ENCODE data around the gene TMC2.
A peak's percentile ranks its signal among the peaks of the same experiment; 100 is the strongest.
"Not testable (repeated sequence)": the region's sequence is repeated elsewhere in the genome, so short reads cannot be mapped to it uniquely, and the experiment has no call there.

The TMC2 gene

GRCh38 chr20:2673453-2673852, 137.1 kb downstream of the TMC2 start:
- Mint-ChIP-seq H3K27me3 (no peaks in the 10 kb centered on the region), H3K36me3 (no peaks in the 10 kb centered on the region), H3K27ac (no peak overlapping the region), H3K4me1 (ENCODE audit: low read depth) (no peaks in the 10 kb centered on the region), H3K9me3 (ENCODE audit: low read depth) (no peaks in the 10 kb centered on the region), H3K4me3 (no peak overlapping the region)

GRCh38 chr20:2680046-2680445, 143.7 kb downstream of the TMC2 start:
- Mint-ChIP-seq H3K4me1 (ENCODE audit: low read depth) (no peaks in the 10 kb centered on the region), H3K27ac (no peak overlapping the region), H3K9me3 (ENCODE audit: low read depth) (no peaks in the 10 kb centered on the region), H3K27me3 (peaks cover 14% of the 10 kb centered on the region), H3K36me3 (no peaks in the 10 kb centered on the region), H3K4me3 (no peak overlapping the region)

- not testable (repeated sequence) for H3K27ac Mint-ChIP-seq; H3K4me3 Mint-ChIP-seq; H3K4me1 Mint-ChIP-seq (ENCODE audit: low read depth); H3K36me3 Mint-ChIP-seq; H3K9me3 Mint-ChIP-seq (ENCODE audit: low read depth)
- H3K27me3 Mint-ChIP-seq = peaks cover 14% of the 10 kb centered on the region
Observed at GRCh38 chr20:2682040-2682439, 145.7 kb downstream of the TMC2 start.

GRCh38 chr20:2684817-2685216, 148.4 kb downstream of the TMC2 start:
- peaks cover 15% of the 10 kb centered on the region for H3K4me1 Mint-ChIP-seq (ENCODE audit: low read depth)
- H3K27me3 Mint-ChIP-seq = peaks cover 11% of the 10 kb centered on the region
- H3K27ac Mint-ChIP-seq; H3K36me3 Mint-ChIP-seq; H3K9me3 Mint-ChIP-seq (ENCODE audit: low read depth); H3K4me3 Mint-ChIP-seq: not testable (repeated sequence)

- Mint-ChIP-seq H3K9me3 (ENCODE audit: low read depth) (no peaks in the 10 kb centered on the region), H3K27ac (no peak overlapping the region), H3K36me3 (no peaks in the 10 kb centered on the region), H3K4me1 (ENCODE audit: low read depth) (peaks cover 29% of the 10 kb centered on the region), H3K4me3 (peak overlapping the region; percentile 30), H3K27me3 (peaks cover 11% of the 10 kb centered on the region)
Observed at GRCh38 chr20:2687514-2687913, 151.1 kb downstream of the TMC2 start.

GRCh38 chr20:2688041-2688591, 151.7 kb downstream of the TMC2 start:
- H3K4me3 Mint-ChIP-seq = peak overlapping the region; percentile 30
- H3K4me1 Mint-ChIP-seq (ENCODE audit: low read depth) = peaks cover 29% of the 10 kb centered on the region
- no peaks in the 10 kb centered on the region for H3K36me3 Mint-ChIP-seq
- H3K27me3 Mint-ChIP-seq = peaks cover 8% of the 10 kb centered on the region
- peak overlapping the region; percentile 17 for H3K27ac Mint-ChIP-seq
- H3K9me3 Mint-ChIP-seq (ENCODE audit: low read depth) = no peaks in the 10 kb centered on the region

GRCh38 chr20:2690213-2690612, 153.8 kb downstream of the TMC2 start:
- Mint-ChIP-seq H3K9me3 (ENCODE audit: low read depth) (no peaks in the 10 kb centered on the region), H3K4me1 (ENCODE audit: low read depth) (peaks cover 31% of the 10 kb centered on the region), H3K4me3 (no peak overlapping the region), H3K27me3 (peaks cover 8% of the 10 kb centered on the region), H3K27ac (no peak overlapping the region), H3K36me3 (no peaks in the 10 kb centered on the region)

GRCh38 chr20:2690718-2691117, 154.3 kb downstream of the TMC2 start:
- H3K27me3 Mint-ChIP-seq = peaks cover 11% of the 10 kb centered on the region
- no peaks in the 10 kb centered on the region for H3K9me3 Mint-ChIP-seq (ENCODE audit: low read depth)
- H3K4me1 Mint-ChIP-seq (ENCODE audit: low read depth) = peaks cover 31% of the 10 kb centered on the region
- no peaks in the 10 kb centered on the region for H3K36me3 Mint-ChIP-seq
- H3K27ac Mint-ChIP-seq = no peak overlapping the region
- H3K4me3 Mint-ChIP-seq = peak overlapping the region; percentile 90

GRCh38 chr20:2691127-2691526, 154.8 kb downstream of the TMC2 start:
- H3K4me3 Mint-ChIP-seq = peak overlapping the region; percentile 90
- no peaks in the 10 kb centered on the region for H3K9me3 Mint-ChIP-seq (ENCODE audit: low read depth)
- H3K36me3 Mint-ChIP-seq = no peaks in the 10 kb centered on the region
- peaks cover 31% of the 10 kb centered on the region for H3K4me1 Mint-ChIP-seq (ENCODE audit: low read depth)
- H3K27me3 Mint-ChIP-seq = peaks cover 12% of the 10 kb centered on the region
- no peak overlapping the region for H3K27ac Mint-ChIP-seq

Measured in activated naive CD8-positive, alpha-beta T cell (primary cell).